Nephron (organoid): ENCODE measurements around the gene KCNIP4.

Source experiments
- H3K27ac Mint-ChIP-seq, 3 experiments: 2 replicates each; pipeline ENCODE4 v1.8.0; 2020; ENCODE audit warnings: mixed read lengths in 3 of 3, mild to moderate bottlenecking in 2 of 3, moderate library complexity in 1 of 3
- H3K27me3 Mint-ChIP-seq: 2 replicates; pipeline ENCODE4 v1.8.0; 2021; ENCODE audit warnings: low read depth, mild to moderate bottlenecking, moderate library complexity, mixed read lengths
- H3K36me3 Mint-ChIP-seq: 2 replicates; pipeline ENCODE4 v1.8.0; 2020; ENCODE audit warnings: low read depth, mixed read lengths
- H3K4me1 Mint-ChIP-seq: 2 replicates; pipeline ENCODE4 v1.8.0; 2020; ENCODE audit warnings: mixed read lengths
- H3K4me3 Mint-ChIP-seq, 3 experiments: 2 replicates each; pipeline ENCODE4 v1.8.0; 2020; ENCODE audit warnings: mild to moderate bottlenecking in 3 of 3, mixed read lengths in 3 of 3, moderate library complexity in 2 of 3
- H3K9me3 Mint-ChIP-seq: 2 replicates; pipeline ENCODE4 v1.8.0; 2020; ENCODE audit warnings: mixed read lengths
- TF ChIP-seq, protein P1 (sequence below), 3 experiments: fragments of 200-600 bp; sonication (generic); IDR thresholded peaks; one replicate each; pipeline ENCODE4 v1.5.0; 2021; ENCODE audit warnings: antibody characterized with exemption in 3 of 3; ENCODE audit not compliant: unreplicated experiment in 3 of 3

The KCNIP4 gene

GRCh38 chr4:21815651-21816377, 132.8 kb downstream of the KCNIP4 start:
- Mint-ChIP-seq H3K4me1 (no peaks in the 10 kb centered on the region), H3K27me3 (peaks cover 5% of the 10 kb centered on the region), H3K9me3 (peaks cover 22% of the 10 kb centered on the region), H3K36me3 (no peaks in the 10 kb centered on the region), H3K27ac (no peak overlapping the region), H3K4me3 (no peak overlapping the region)
- TF ChIP-seq, protein P1, sequence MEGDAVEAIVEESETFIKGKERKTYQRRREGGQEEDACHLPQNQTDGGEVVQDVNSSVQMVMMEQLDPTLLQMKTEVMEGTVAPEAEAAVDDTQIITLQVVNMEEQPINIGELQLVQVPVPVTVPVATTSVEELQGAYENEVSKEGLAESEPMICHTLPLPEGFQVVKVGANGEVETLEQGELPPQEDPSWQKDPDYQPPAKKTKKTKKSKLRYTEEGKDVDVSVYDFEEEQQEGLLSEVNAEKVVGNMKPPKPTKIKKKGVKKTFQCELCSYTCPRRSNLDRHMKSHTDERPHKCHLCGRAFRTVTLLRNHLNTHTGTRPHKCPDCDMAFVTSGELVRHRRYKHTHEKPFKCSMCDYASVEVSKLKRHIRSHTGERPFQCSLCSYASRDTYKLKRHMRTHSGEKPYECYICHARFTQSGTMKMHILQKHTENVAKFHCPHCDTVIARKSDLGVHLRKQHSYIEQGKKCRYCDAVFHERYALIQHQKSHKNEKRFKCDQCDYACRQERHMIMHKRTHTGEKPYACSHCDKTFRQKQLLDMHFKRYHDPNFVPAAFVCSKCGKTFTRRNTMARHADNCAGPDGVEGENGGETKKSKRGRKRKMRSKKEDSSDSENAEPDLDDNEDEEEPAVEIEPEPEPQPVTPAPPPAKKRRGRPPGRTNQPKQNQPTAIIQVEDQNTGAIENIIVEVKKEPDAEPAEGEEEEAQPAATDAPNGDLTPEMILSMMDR (IDR thresholded peaks at IDR 0.05; ENCODE audit: unreplicated experiment in 3 of 3): no peak

- Mint-ChIP-seq H3K27me3 (no peaks in the 10 kb centered on the region), H3K9me3 (peaks cover 5% of the 10 kb centered on the region), H3K36me3 (no peaks in the 10 kb centered on the region), H3K4me1 (no peaks in the 10 kb centered on the region), H3K4me3 (no peak overlapping the region), H3K27ac (no peak overlapping the region)
- TF ChIP-seq, protein P1 (IDR thresholded peaks at IDR 0.05; ENCODE audit: unreplicated experiment in 3 of 3): no peak
Measured at GRCh38 chr4:21811565-21811964, 137.0 kb downstream of the KCNIP4 start.

DNA sequence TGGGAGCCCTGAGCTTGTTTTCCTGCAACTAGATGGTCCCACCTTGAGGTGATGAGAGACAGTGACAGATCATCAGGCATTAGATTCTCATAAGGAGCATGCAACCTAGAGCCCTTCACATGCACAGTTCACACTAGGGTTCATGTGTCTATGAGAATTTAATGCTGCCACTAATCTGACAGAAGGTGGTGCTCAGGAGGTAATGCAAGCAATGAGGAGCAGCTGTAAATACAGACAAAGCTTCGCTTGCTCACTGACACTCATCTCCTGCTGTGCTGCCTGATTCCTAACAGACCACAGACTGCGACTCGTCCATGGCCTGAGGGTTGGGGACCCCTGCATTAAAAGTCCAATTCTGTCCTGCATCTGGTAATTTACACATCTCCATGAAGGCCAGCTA, 141.6 kb downstream of the KCNIP4 start:
- Mint-ChIP-seq H3K27me3 (no peaks in the 10 kb centered on the region), H3K4me3 (no peak overlapping the region), H3K36me3 (no peaks in the 10 kb centered on the region), H3K27ac (no peak overlapping the region), H3K4me1 (no peaks in the 10 kb centered on the region), H3K9me3 (no peaks in the 10 kb centered on the region)
- TF ChIP-seq, protein P1 (IDR thresholded peaks at IDR 0.05; ENCODE audit: unreplicated experiment in 3 of 3): no peak

DNA sequence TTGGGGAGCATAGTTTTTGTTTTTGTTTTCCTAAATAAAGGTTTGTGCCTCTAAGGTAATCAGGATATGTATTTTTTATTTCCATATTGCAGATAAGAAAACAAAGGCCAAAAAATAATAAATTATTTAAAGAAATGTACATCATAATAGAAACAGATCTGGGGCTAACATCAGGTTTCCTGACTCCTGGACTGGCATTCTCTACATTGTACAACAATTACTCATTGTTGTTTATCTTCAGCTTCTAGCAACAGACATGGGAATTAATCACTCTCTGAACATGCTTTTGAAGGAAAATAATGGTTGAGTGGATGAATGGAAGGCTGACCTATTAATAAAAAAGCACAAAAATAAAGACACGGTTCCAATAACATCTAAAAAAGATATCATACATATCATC, 146.2 kb downstream of the KCNIP4 start:
- no peaks in the 10 kb centered on the region for H3K36me3 Mint-ChIP-seq
- no peak overlapping the region for H3K27ac Mint-ChIP-seq
- TF ChIP-seq, protein P1 (IDR thresholded peaks at IDR 0.05; ENCODE audit: unreplicated experiment in 3 of 3): no peak
- no peaks in the 10 kb centered on the region for H3K4me1 Mint-ChIP-seq
- no peaks in the 10 kb centered on the region for H3K27me3 Mint-ChIP-seq
- no peaks in the 10 kb centered on the region for H3K9me3 Mint-ChIP-seq
- H3K4me3 Mint-ChIP-seq: no peak overlapping the region

GRCh38 chr4:21801661-21802385, 146.7 kb downstream of the KCNIP4 start:
- TF ChIP-seq, protein P1 (IDR thresholded peaks at IDR 0.05; ENCODE audit: unreplicated experiment in 3 of 3): no peak
- H3K4me1 Mint-ChIP-seq: no peaks in the 10 kb centered on the region
- no peaks in the 10 kb centered on the region for H3K27me3 Mint-ChIP-seq
- no peak overlapping the region for H3K27ac Mint-ChIP-seq
- no peaks in the 10 kb centered on the region for H3K9me3 Mint-ChIP-seq
- H3K36me3 Mint-ChIP-seq: no peaks in the 10 kb centered on the region
- H3K4me3 Mint-ChIP-seq: no peak overlapping the region
